Epithelial cell of proximal tubule (primary cell): ENCODE data around the gene BRK1. TPM values are rescaled to one million over a fixed set of nuclear protein-coding genes. Genes with fewer than 3 reads are reported as not detected.
"Not testable (repeated sequence)": the region's sequence is repeated elsewhere in the genome, so short reads cannot be mapped to it uniquely, and the experiment has no call there.

Source experiments
- DNase-seq: peaks from one replicate; pipeline ENCODE4 v3.0.0-alpha.2; 2011; ENCODE audit warnings: low read depth
- H3K4me3 ChIP-seq: 2 replicates; pipeline ENCODE4 v1.5.1; 2011; ENCODE audit warnings: low read depth, mild to moderate bottlenecking, low read length
- CTCF ChIP-seq: conservative IDR thresholded peaks from 2 replicates; pipeline ENCODE4 v1.5.1; 2012; ENCODE audit warnings: low read depth, mild to moderate bottlenecking, low read length
- total RNA-seq: library from RNA; depleted of rRNA; stranded (reverse); fragments of >200 nt; gene quantifications from 2 replicates; pipeline ENCODE4 v1.2.3, GENCODE V29; 2015

The BRK1 gene
- 97.2 and 176 TPM in 2 replicates for total RNA-seq

DNA sequence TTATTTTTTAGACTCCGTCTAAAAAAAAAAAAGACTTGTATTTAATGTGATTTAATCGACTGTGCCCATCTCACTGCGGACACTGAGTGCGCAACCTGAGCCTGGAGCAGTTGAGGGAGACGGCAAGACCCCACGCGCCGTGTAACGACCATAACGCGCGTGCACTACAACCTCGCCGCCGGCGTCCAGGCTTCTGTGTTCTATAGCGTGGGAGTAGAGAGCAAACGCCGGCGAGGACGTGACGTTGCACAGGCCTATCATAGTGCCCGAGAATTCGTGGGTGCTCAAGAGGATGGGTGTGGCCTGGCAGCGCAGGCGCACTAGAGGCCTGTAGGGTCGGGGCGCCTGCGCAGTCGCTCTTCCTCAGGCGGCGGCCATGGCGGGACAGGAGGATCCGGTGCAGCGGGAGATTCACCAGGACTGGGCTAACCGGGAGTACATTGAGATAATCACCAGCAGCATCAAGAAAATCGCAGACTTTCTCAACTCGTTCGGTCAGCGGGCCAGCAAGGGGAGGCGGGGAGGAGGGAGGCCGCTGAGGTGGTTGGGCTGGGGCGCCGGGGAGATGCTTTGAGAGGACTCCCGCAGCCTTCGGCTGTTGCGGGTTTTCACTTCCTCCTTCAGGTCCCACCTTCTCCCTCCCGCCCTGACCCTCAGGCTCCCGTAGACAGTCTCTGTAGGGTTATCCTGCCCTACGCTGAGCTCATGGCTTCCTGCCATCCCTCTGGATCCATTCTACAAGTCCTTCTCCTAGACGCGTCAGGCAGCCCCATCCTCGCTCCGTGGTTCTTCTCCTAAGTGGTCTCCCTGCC lies at the start of gene BRK1:
Gene BRK1 (plus strand): TSS at position 350 of the 812 bp plus-strand sequence. CDS start 27 bp downstream, at position 377.
- peak within 1 kb of the TSS; percentile 89 for H3K4me3 ChIP-seq
- no peak for TF ChIP-seq CTCF
- peak; percentile 64 for DNase-seq

GRCh38 chr3:10070077-10070476 lies 45.4 kb upstream of the BRK1 start:
- H3K4me3 ChIP-seq, DNase-seq: not testable (repeated sequence)

- no peak for TF ChIP-seq CTCF
- no peak for DNase-seq
- H3K4me3 ChIP-seq: no peak overlapping the region
Measured at GRCh38 chr3:10074666-10075065, 40.8 kb upstream of the BRK1 start.

- no peak for DNase-seq
- no peak for TF ChIP-seq CTCF
- no peak overlapping the region for H3K4me3 ChIP-seq
Measured at GRCh38 chr3:10081871-10082270, 33.6 kb upstream of the BRK1 start.

- TF ChIP-seq CTCF: no peak
- no peak for DNase-seq
- no peak overlapping the region for H3K4me3 ChIP-seq
Measured at GRCh38 chr3:10085738-10086137, 29.7 kb upstream of the BRK1 start.

- no peak for DNase-seq
- H3K4me3 ChIP-seq: no peak overlapping the region
- TF ChIP-seq CTCF: no peak
Measured at GRCh38 chr3:10088256-10088655, 27.2 kb upstream of the BRK1 start.

- DNase-seq: no peak
- TF ChIP-seq CTCF: no peak
- no peak overlapping the region for H3K4me3 ChIP-seq
Measured at GRCh38 chr3:10090179-10090578, 25.3 kb upstream of the BRK1 start.

DNA sequence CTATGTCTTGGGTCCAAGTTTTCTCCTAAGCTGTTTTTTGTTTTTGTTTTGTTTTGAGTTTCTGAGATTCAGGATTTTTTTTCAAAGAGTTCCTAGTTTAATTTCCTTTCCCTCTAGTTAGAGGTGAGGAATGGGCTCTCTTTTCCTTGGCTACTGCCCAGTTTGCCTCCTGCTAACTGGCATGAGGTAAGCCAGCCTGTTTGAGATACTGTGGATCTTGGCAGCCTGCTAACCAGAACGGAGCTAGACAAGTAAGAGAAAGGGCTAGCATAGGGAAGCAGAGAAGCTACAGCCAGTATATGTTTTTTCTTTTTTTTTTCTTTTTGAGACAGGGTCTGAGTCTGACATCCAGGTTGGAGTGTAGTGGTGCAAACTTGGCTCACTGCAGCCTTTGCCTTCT lies 24.7 kb upstream of the BRK1 start:
- not testable (repeated sequence) for H3K4me3 ChIP-seq, DNase-seq

DNA sequence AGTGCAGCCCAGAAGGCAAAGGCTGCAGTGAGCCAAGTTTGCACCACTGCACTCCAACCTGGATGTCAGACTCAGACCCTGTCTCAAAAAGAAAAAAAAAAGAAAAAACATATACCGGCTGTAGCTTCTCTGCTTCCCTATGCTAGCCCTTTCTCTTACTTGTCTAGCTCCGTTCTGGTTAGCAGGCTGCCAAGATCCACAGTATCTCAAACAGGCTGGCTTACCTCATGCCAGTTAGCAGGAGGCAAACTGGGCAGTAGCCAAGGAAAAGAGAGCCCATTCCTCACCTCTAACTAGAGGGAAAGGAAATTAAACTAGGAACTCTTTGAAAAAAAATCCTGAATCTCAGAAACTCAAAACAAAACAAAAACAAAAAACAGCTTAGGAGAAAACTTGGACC lies 24.1 kb upstream of the BRK1 start:
- not testable (repeated sequence) for DNase-seq, H3K4me3 ChIP-seq
